H1 (cell line): Measurements from ENCODE around the gene CDON. TPM values are rescaled to one million over a fixed set of nuclear protein-coding genes. Genes with fewer than 3 reads are reported as not detected.

Experiments used
- CTCF ChIA-PET: fragments of 300-600 bp; sonication (Branson Sonifier 250); formaldehyde crosslinking; loops from one replicate; lab custom pipeline; 2021; ENCODE audit not compliant: partially characterized antibody; lab: Charles Lee
- POLR2A ChIA-PET: fragments of 300-600 bp; sonication (Branson Sonifier 250); formaldehyde crosslinking; loops from one replicate; lab custom pipeline; 2021; ENCODE audit warnings: inconsistent platforms; ENCODE audit not compliant: partially characterized antibody; lab: Charles Lee
- DNase-seq, 2 experiments: peaks; one replicate each; pipeline versions ENCODE4 v3.0.0 to v3.0.0-alpha.2; 2010 to 2022; ENCODE audit warnings: low spot score in 2 of 2, low read depth in 1 of 2, mixed read lengths in 1 of 2
- FAIRE-seq: peaks from 2 replicates; lab custom pipeline; 2011; peaks lifted over from hg19 to GRCh38; lab: Jason Lieb, UNC
- H2AFZ ChIP-seq: 2 replicates; pipeline ENCODE4 v1.8.1; 2012; ENCODE audit warnings: low read length, inconsistent platforms
- H2AK5ac ChIP-seq: 2 replicates; pipeline ENCODE4 v1.6.1; 2013; ENCODE audit warnings: low read depth, low read length
- H2BK120ac ChIP-seq: replicated peaks from 2 replicates; pipeline ENCODE3; 2013; ENCODE audit warnings: low read depth, low read length, inconsistent platforms
- H2BK12ac ChIP-seq: 2 replicates; pipeline ENCODE4 v1.6.1; 2013; ENCODE audit warnings: low read depth, low read length
- H2BK15ac ChIP-seq: 2 replicates; pipeline ENCODE4 v1.6.1; 2013; ENCODE audit warnings: low read length
- H2BK20ac ChIP-seq: 2 replicates; pipeline ENCODE4 v1.6.1; 2013; ENCODE audit warnings: low read length
- H2BK5ac ChIP-seq: 2 replicates; pipeline ENCODE4 v1.6.1; 2013; ENCODE audit warnings: low read depth, low read length
- H3K14ac ChIP-seq: 2 replicates; pipeline ENCODE4 v1.6.1; 2013; ENCODE audit warnings: inconsistent platforms; ENCODE audit not compliant: insufficient read length
- H3K18ac ChIP-seq: 2 replicates; pipeline ENCODE4 v1.6.1; 2013; ENCODE audit warnings: low read length; ENCODE audit errors: extremely low read depth
- H3K23ac ChIP-seq: 2 replicates; pipeline ENCODE4 v1.6.1; 2013; ENCODE audit warnings: inconsistent platforms; ENCODE audit not compliant: insufficient read length
- H3K23me2 ChIP-seq: 2 replicates; pipeline ENCODE4 v1.6.1; 2013; ENCODE audit warnings: low read depth, low read length
- H3K27ac ChIP-seq: 2 replicates; pipeline ENCODE4 v1.6.1; 2011; ENCODE audit warnings: low read depth, low read length, inconsistent platforms
- H3K27me3 ChIP-seq, 4 experiments: replicated peaks in 1 of 4; 1 replicate in 1 of 4; 2 replicates in 3 of 4; pipeline versions ENCODE4 v1.6.1 to v1.8.1; 2011 to 2013; ENCODE audit warnings: low read length in 3 of 4, mild to moderate bottlenecking in 3 of 4, inconsistent platforms in 2 of 4, mixed read lengths in 2 of 4, moderate library complexity in 1 of 4; ENCODE audit not compliant: control insufficient read depth in 3 of 4, insufficient read depth in 3 of 4; ENCODE audit errors: extremely low read depth in 1 of 4
- H3K36me3 ChIP-seq, 4 experiments: 2 replicates each; pipeline versions ENCODE4 v1.6.1 to v1.8.1; 2011 to 2013; ENCODE audit warnings: mild to moderate bottlenecking in 4 of 4, low read length in 3 of 4, moderate library complexity in 2 of 4, control low read depth in 1 of 4, inconsistent platforms in 1 of 4; ENCODE audit not compliant: insufficient read depth in 4 of 4, control insufficient read depth in 2 of 4
- H3K4ac ChIP-seq: replicated peaks from 2 replicates; pipeline ENCODE3; 2013; ENCODE audit warnings: low read length, low read depth, mixed read lengths, inconsistent platforms; ENCODE audit not compliant: insufficient read length
- H3K4me1 ChIP-seq, 4 experiments: replicated peaks in 1 of 4; 1 replicate in 1 of 4; 2 replicates in 3 of 4; pipeline versions ENCODE4 v1.6.1 to v1.8.1; 2011 to 2013; ENCODE audit warnings: low read length in 3 of 4, inconsistent platforms in 2 of 4, mixed read lengths in 1 of 4; ENCODE audit not compliant: insufficient read depth in 4 of 4, control insufficient read depth in 3 of 4
- H3K4me2 ChIP-seq, 2 experiments: 2 replicates each; pipeline versions ENCODE4 v1.6.1 to v1.8.1; 2011 to 2013; ENCODE audit warnings: low read depth in 2 of 2, low read length in 2 of 2, control low read depth in 1 of 2, inconsistent platforms in 1 of 2, mild to moderate bottlenecking in 1 of 2; ENCODE audit not compliant: insufficient read depth in 1 of 2
- H3K4me3 ChIP-seq, 4 experiments: fragments of 200-600, 300-600 bp in 1 of 4; sonication (generic), shearing (Covaris generic), sonication (Bioruptor Twin) in 1 of 4; 2 replicates each; pipeline versions ENCODE4 v1.5.1 to v1.8.1; 2011 to 2016; ENCODE audit warnings: low read length in 4 of 4, low read depth in 3 of 4, control low read depth in 2 of 4, inconsistent platforms in 2 of 4, mild to moderate bottlenecking in 2 of 4, mixed read lengths in 1 of 4, moderate library complexity in 1 of 4; ENCODE audit not compliant: insufficient read depth in 2 of 4; ENCODE audit errors: extremely low read depth in 1 of 4
- H3K56ac ChIP-seq: replicated peaks from 2 replicates; pipeline ENCODE3; 2013; ENCODE audit warnings: low read depth, mild to moderate bottlenecking, mixed read lengths, low read length, inconsistent platforms; ENCODE audit not compliant: insufficient read length
- H3K79me1 ChIP-seq: 2 replicates; pipeline ENCODE4 v1.6.1; 2013; ENCODE audit warnings: low read depth, low read length, control low read depth
- H3K79me2 ChIP-seq, 2 experiments: 2 replicates each; pipeline versions ENCODE4 v1.6.1 to v1.8.1; 2012 to 2013; ENCODE audit warnings: low read length in 2 of 2, mild to moderate bottlenecking in 2 of 2, inconsistent platforms in 1 of 2; ENCODE audit not compliant: insufficient read depth in 2 of 2, control insufficient read depth in 1 of 2
- H3K9ac ChIP-seq, 4 experiments: replicated peaks in 1 of 4; 1 replicate in 1 of 4; 2 replicates in 3 of 4; pipeline versions ENCODE4 v1.6.1 to v1.8.1; 2011 to 2013; ENCODE audit warnings: low read depth in 3 of 4, low read length in 3 of 4, control low read depth in 2 of 4, mild to moderate bottlenecking in 2 of 4, moderate library complexity in 2 of 4, inconsistent platforms in 1 of 4; ENCODE audit errors: extremely low read depth in 1 of 4
- H3K9me3 ChIP-seq, 2 experiments: 2 replicates each; pipeline versions ENCODE4 v1.6.1 to v1.8.1; 2012 to 2013; ENCODE audit warnings: mild to moderate bottlenecking in 2 of 2, moderate library complexity in 2 of 2, control low read depth in 1 of 2, inconsistent platforms in 1 of 2, low read depth in 1 of 2, low read length in 1 of 2, mixed read lengths in 1 of 2; ENCODE audit not compliant: insufficient read depth in 2 of 2
- H4K20me1 ChIP-seq, 2 experiments: replicated peaks in 1 of 2; 2 replicates each; pipeline versions ENCODE3 to v1.8.1; 2011 to 2013; ENCODE audit warnings: inconsistent platforms in 2 of 2, low read length in 2 of 2, mild to moderate bottlenecking in 1 of 2; ENCODE audit not compliant: insufficient read depth in 2 of 2, control insufficient read depth in 1 of 2
- H4K5ac ChIP-seq: 2 replicates; pipeline ENCODE4 v1.6.1; 2013; ENCODE audit warnings: low read length, low read depth, mixed read lengths, inconsistent platforms; ENCODE audit not compliant: insufficient read length
- H4K8ac ChIP-seq: 2 replicates; pipeline ENCODE4 v1.8.0; 2013; ENCODE audit warnings: mild to moderate bottlenecking, moderate library complexity, low read length, inconsistent platforms; ENCODE audit not compliant: insufficient read depth; ENCODE audit errors: extremely low read depth
- H4K91ac ChIP-seq: replicated peaks from 2 replicates; pipeline ENCODE3; 2013; ENCODE audit warnings: low read length, mixed read lengths, inconsistent platforms; ENCODE audit not compliant: insufficient read length
- SP1 ChIP-seq: IDR thresholded peaks from 2 replicates; pipeline ENCODE4 v1.6.1; 2011; ENCODE audit warnings: low read depth, low read length
- WGBS, 2 experiments: shearing (Covaris generic) in 1 of 2; methylation state at CpG; one replicate each; pipeline versions ENCODE4 v1.1.6 to v1.1.7; 2013 to 2015; ENCODE audit warnings: low lambda C conversion rate in 2 of 2, mixed read lengths in 2 of 2, inconsistent platforms in 1 of 2, low coverage in 1 of 2, missing lambda C conversion rate in 1 of 2; ENCODE audit not compliant: insufficient replicate concordance in 2 of 2, insufficient coverage in 1 of 2, insufficient read length in 1 of 2; ENCODE audit errors: extremely low coverage in 1 of 2, missing lambda C conversion rate in 1 of 2; 5-methylcytosine and 5-hydroxymethylcytosine counted together
- polyA plus RNA-seq, 7 experiments: library from polyadenylated mRNA; depleted of rRNA in 3 of 7; stranded (reverse) in 5 of 7; unstranded in 2 of 7; fragments of >200 nt in 5 of 7; fragments of 200-250 nt in 2 of 7; gene quantifications; 1 replicate in 5 of 7; 2 replicates in 1 of 7; 4 replicates in 1 of 7; pipeline versions ENCODE4 v1.2.1 to v1.2.3, GENCODE V29; 2011 to 2013; ENCODE audit warnings: missing spikeins in 2 of 7, mixed read lengths in 2 of 7
- total RNA-seq: library from RNA; stranded (reverse); fragmentation: NEBNext Ultra II Directional; extraction: Animal tissue kit (Norgen Biotek cat#: 25700); gene quantifications from 2 replicates; pipeline ENCODE4 v1.2.1, GENCODE V29; 2021

The CDON gene
- total and polyA plus RNA-seq, 2 of the 8 experiments (the other 6 are each of a cell fraction or from before 2014, with no cell fraction given) = 11.0 to 32.5 TPM

GRCh38 chr11:125956391-125957134, 106.1 kb downstream of the CDON start:
- no peak for DNase-seq
- CTCF ChIA-PET = interaction anchor here (0.9 to 9.1 kb wide), 13 partner anchors 9 to 248 kb away, joined by 3 to 65 read pairs (median 4); partner anchors contain the start of gene VSIG10L2
- POLR2A ChIA-PET = interaction anchor here (0.9 kb wide), 1 partner anchor 9 kb away, joined by 3 read pairs; no protein-coding TSS in a partner anchor

More at GRCh38 chr11:125956391-125957134, 106.1 kb downstream of the CDON start:
- 0 out of 2 replicates have a peak overlapping the region, but pooled peaks have one; percentile 48 for H4K8ac ChIP-seq
- no peaks in the 10 kb centered on the region for H3K79me2 ChIP-seq
- H2BK15ac ChIP-seq = no peak overlapping the region
- 89% methylated on average over 20 of the region's 22 CpGs; no CpG with 5 or more reads in 1 of the 2 experiments for WGBS, 2 experiments
- no peaks in the 10 kb centered on the region for H4K20me1 ChIP-seq
- no peaks in the 10 kb centered on the region for H3K79me1 ChIP-seq
- no peak overlapping the region for H3K27ac ChIP-seq
- no peak overlapping the region for H3K14ac ChIP-seq
- H2BK12ac ChIP-seq = no peak overlapping the region
- no peak overlapping the region for H2AK5ac ChIP-seq
- H3K9ac ChIP-seq = no peak overlapping the region
- peaks cover 0 to 2% (median 0%) of the 10 kb centered on the region in 4 experiments; a peak in 2 of 7 replicates for H3K4me1 ChIP-seq
- no peaks in the 10 kb centered on the region for H3K23me2 ChIP-seq
- no peak overlapping the region for H2BK5ac ChIP-seq
- H2BK120ac ChIP-seq = no peak overlapping the region
- no peak overlapping the region for H3K4me2 ChIP-seq
- no peak overlapping the region for H3K23ac ChIP-seq
- H4K5ac ChIP-seq = no peak overlapping the region
- no peaks in the 10 kb centered on the region for H3K9me3 ChIP-seq
- H2AFZ ChIP-seq = no peak overlapping the region
- no peak overlapping the region for H3K4me3 ChIP-seq
- no peak for TF ChIP-seq SP1
- TF ChIP-seq, all 59 proteins: peak for 0
- FAIRE-seq = no peak
- Histone ChIP-seq H3K18ac (no peak overlapping the region), H4K91ac (no peak overlapping the region), H3K4ac (no peak overlapping the region), H3K27me3 (no peaks in the 10 kb centered on the region), H3K56ac (no peak overlapping the region), H2BK20ac (no peak overlapping the region), H3K36me3 (peaks cover 0 to 10% (median 4%) of the 10 kb centered on the region in 4 experiments; a peak in 4 of 8 replicates)
